ENCODE data around the gene ADCYAP1R1. TPM values are rescaled to one million over a fixed set of nuclear protein-coding genes. Genes with fewer than 3 reads are reported as not detected.

Gene ADCYAP1R1
- total RNA-seq, 1 experiment from 2014 or later = not detected

DNA sequence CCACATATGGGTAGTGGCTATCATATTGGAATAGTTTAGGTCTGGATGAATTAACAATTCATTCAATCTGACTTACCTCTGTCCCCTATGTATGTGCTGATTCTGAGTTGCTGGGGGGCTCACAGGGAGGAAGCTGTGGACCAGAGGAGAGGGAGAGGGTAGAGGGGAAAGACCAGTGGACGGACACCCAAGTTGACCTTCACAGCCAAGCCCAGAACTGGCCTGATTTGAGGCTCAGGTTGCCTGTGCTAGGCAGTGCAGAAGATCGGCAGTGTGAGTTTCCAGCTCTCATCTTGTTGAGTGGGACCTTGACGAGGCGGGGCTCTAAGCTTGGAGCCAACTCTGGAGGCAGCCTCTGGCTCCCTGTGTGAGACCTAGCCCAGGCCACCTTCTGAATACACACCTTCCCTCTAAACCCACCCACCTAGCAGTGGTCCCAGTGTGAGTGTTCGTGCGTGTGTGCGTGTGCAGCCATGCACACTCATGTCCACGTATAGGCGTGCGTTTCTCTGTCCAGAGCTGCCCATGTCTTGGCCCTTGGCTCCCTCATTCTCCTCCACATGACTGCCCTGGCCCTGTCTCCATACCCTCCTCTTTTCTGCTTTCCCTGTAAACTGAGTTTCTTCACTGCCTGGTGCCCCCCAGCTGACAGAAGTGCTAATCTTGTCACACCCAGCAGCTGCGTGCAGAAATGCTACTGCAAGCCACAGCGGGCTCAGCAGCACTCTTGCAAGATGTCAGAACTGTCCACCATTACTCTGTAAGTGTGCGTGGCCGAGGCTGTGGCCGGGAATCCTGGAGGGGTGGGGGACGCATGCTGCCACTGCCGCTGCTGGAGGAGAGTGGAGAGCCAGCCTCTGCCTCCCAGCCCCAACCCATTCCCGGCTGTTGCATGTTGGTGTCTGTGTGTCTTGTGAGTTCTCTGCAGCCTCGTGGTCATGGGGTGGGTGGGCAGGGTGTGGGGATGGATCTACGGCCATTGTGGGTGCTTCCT is 47.6 kb downstream of the ADCYAP1R1 start:
- ChIA-PET POLR2A (ENCODE audit: unreplicated experiment) (no interaction called here), CTCF (no interaction called here)
- Histone ChIP-seq H3F3A (ENCODE audit: insufficient read depth, low read depth) (no peaks in the 10 kb centered on the region), H3K27me3 (ENCODE audit: insufficient read depth, low read depth) (peaks cover 96% of the 10 kb centered on the region), H4K20me1 (ENCODE audit: insufficient read depth) (no peaks in the 10 kb centered on the region), H3K4me2 (no peak overlapping the region), H3K4me1 (replicated peaks; ENCODE audit: insufficient read depth) (no peaks in the 10 kb centered on the region), H3K4me3 (no peak overlapping the region), H3K9me2 (ENCODE audit: insufficient read depth) (no peaks in the 10 kb centered on the region), H3K36me3 (ENCODE audit: low read depth) (no peaks in the 10 kb centered on the region), H3K79me2 (ENCODE audit: low read depth) (no peaks in the 10 kb centered on the region), H3K27ac (no peak overlapping the region), H3K9me3 (ENCODE audit: insufficient read depth, low read depth) (no peaks in the 10 kb centered on the region), H2AFZ (no peak overlapping the region)
- BruUV-seq (replicated peaks) = no TSS peak
- no peak for TF ChIP-seq EZH2 (IDR thresholded peaks at IDR 0.05; ENCODE audit: low read depth)
- TF ChIP-seq, protein P1, sequence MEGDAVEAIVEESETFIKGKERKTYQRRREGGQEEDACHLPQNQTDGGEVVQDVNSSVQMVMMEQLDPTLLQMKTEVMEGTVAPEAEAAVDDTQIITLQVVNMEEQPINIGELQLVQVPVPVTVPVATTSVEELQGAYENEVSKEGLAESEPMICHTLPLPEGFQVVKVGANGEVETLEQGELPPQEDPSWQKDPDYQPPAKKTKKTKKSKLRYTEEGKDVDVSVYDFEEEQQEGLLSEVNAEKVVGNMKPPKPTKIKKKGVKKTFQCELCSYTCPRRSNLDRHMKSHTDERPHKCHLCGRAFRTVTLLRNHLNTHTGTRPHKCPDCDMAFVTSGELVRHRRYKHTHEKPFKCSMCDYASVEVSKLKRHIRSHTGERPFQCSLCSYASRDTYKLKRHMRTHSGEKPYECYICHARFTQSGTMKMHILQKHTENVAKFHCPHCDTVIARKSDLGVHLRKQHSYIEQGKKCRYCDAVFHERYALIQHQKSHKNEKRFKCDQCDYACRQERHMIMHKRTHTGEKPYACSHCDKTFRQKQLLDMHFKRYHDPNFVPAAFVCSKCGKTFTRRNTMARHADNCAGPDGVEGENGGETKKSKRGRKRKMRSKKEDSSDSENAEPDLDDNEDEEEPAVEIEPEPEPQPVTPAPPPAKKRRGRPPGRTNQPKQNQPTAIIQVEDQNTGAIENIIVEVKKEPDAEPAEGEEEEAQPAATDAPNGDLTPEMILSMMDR (conservative IDR thresholded peaks at IDR 0.05) = no peak
- intact Hi-C loops (cut with micrococcal nuclease; ENCODE audit: unreplicated experiment) = no loop called here
- no peak for DNase-seq

DNA sequence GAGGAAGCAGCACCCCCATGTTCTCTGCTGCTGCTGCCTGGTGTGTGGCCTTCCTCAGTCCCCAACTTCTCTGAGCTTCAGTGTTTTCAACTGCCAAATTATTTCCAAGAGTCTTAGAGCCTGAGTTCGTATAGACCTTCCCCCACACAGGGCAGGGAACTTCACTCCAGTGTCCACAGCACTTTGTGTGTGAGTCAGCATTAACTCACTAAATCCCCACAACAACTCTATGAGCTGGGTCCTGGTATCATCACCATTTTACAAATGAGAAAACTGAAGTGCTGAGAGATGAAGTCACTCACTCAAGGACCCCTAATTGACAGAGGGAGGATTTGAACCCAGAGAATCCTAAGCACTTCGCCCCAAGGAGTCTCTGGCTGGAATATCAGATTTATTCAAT is 48.3 kb downstream of the ADCYAP1R1 start:
- TF ChIP-seq, protein P1 (conservative IDR thresholded peaks at IDR 0.05) = no peak
- TF ChIP-seq EZH2 (IDR thresholded peaks at IDR 0.05; ENCODE audit: low read depth) = no peak
- no peaks in the 10 kb centered on the region for H3F3A ChIP-seq (ENCODE audit: insufficient read depth, low read depth)
- intact Hi-C loops (cut with micrococcal nuclease; ENCODE audit: unreplicated experiment) = no loop called here
- H3K9me2 ChIP-seq (ENCODE audit: insufficient read depth) = no peaks in the 10 kb centered on the region
- BruUV-seq (replicated peaks) = no TSS peak
- no peak overlapping the region for H3K4me3 ChIP-seq
- H3K79me2 ChIP-seq (ENCODE audit: low read depth) = no peaks in the 10 kb centered on the region
- H3K36me3 ChIP-seq (ENCODE audit: low read depth) = no peaks in the 10 kb centered on the region
- no peaks in the 10 kb centered on the region for H3K9me3 ChIP-seq (ENCODE audit: insufficient read depth, low read depth)
- no peaks in the 10 kb centered on the region for H4K20me1 ChIP-seq (ENCODE audit: insufficient read depth)
- H3K27me3 ChIP-seq (ENCODE audit: insufficient read depth, low read depth) = peaks cover 96% of the 10 kb centered on the region
- no peak overlapping the region for H3K4me2 ChIP-seq
- H3K27ac ChIP-seq = no peak overlapping the region
- no peak overlapping the region for H2AFZ ChIP-seq
- CTCF ChIA-PET = interaction anchor here (0.6 kb wide), 1 partner anchor 343 kb away, joined by 3 read pairs; no protein-coding TSS in a partner anchor
- no peak for DNase-seq
- no peaks in the 10 kb centered on the region for H3K4me1 ChIP-seq (replicated peaks; ENCODE audit: insufficient read depth)
- POLR2A ChIA-PET (ENCODE audit: unreplicated experiment) = no interaction called here

DNA sequence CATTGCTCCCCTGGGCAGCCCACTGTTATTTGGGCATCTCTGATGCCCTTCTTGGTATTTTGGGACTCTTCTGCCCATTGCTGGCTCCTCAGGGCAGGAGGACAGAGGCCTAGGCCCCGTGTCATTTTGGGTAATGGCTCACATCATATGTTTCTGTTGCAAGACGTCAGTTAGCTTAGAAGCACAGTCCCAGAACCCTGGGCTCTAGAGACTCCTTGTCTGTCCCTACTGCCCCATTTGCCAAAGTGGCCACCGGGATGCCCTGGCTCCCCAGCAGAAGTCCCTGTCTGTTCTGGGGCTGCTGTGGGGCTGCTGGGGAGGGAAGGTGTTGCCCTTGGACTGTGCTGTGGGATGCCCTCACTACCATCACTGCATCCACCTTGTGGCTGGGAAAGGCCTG is 48.8 kb downstream of the ADCYAP1R1 start:
- Histone ChIP-seq H3K27ac (no peak overlapping the region), H3K4me1 (replicated peaks; ENCODE audit: insufficient read depth) (no peaks in the 10 kb centered on the region), H3K4me3 (no peak overlapping the region), H2AFZ (no peak overlapping the region), H3K9me2 (ENCODE audit: insufficient read depth) (no peaks in the 10 kb centered on the region), H3K9me3 (ENCODE audit: insufficient read depth, low read depth) (no peaks in the 10 kb centered on the region), H3F3A (ENCODE audit: insufficient read depth, low read depth) (no peaks in the 10 kb centered on the region), H3K27me3 (ENCODE audit: insufficient read depth, low read depth) (peaks cover 96% of the 10 kb centered on the region), H3K36me3 (ENCODE audit: low read depth) (no peaks in the 10 kb centered on the region), H4K20me1 (ENCODE audit: insufficient read depth) (no peaks in the 10 kb centered on the region), H3K79me2 (ENCODE audit: low read depth) (no peaks in the 10 kb centered on the region), H3K4me2 (no peak overlapping the region)
- TF ChIP-seq, protein P1 (conservative IDR thresholded peaks at IDR 0.05) = no peak
- no peak for TF ChIP-seq EZH2 (IDR thresholded peaks at IDR 0.05; ENCODE audit: low read depth)
- intact Hi-C loops (cut with micrococcal nuclease; ENCODE audit: unreplicated experiment) = no loop called here
- POLR2A ChIA-PET (ENCODE audit: unreplicated experiment) = no interaction called here
- CTCF ChIA-PET = interaction anchor here (0.6 kb wide), 1 partner anchor 342 kb away, joined by 3 read pairs; no protein-coding TSS in a partner anchor
- BruUV-seq (replicated peaks) = no TSS peak
- DNase-seq = no peak

Data from PC-9 (cell line).